Activated CD4-positive, alpha-beta T cell treated with anti-CD3 and anti-CD28 coated beads for 4 hours (primary cell): ENCODE results near the gene SLC29A1.

Experiments
- DNase-seq, 2 donors: peaks; one replicate each; pipeline ENCODE4 v3.0.0-alpha.2; 2020

Gene SLC29A1

GRCh38 chr6:44237813-44238433 is 14.5 kb downstream of the SLC29A1 start:
- DNase-seq = peak; percentile 77

- no peak for DNase-seq
These were observed 15.4 kb downstream of the SLC29A1 start for GRCh38 chr6:44238687-44239350.

DNA sequence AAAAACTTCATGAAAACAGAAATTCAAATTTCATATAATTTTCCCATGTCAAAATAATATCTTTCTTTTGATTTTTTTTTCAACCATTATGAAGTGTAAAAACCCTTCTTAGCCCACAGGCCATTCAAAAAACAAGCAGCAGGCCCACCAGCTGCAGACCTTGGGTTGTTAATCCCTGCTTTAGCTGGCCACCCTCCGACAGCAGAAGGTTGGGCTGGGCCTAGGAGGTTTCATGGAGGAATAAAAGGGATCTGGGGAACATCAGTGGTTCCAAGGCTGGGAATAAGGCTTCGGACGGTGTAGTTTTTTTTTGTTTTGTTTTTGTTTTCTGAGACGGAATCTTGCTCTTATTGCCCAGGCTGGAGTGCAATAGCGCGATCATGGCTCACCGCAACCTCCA is 19.9 kb downstream of the SLC29A1 start:
- no peak for DNase-seq

DNA sequence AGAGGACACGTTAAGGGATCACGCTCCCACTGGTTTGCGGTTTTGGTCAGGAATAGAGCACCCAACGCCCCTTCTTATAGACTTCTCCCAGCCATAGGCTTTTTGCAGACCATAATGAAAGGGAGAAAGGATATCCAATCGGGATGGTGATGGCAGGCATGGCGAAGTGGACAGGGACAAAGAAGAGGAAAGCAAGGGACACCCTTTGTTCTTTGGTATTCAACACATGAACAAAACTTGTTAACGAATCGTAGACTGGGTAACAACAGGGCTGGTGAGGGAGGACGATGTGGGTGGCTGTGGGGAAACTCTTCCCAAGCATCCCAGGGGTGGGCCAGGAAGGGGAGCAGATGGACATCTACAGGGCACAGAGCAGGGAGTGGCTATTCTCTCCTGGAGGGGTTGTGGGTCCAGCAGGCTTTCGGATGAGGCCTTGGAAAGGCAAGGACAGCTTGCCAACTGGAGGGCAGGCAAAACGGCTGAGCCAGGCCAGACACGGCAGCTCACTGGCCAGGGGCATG is 22.1 kb downstream of the SLC29A1 start:
- DNase-seq = no peak

DNA sequence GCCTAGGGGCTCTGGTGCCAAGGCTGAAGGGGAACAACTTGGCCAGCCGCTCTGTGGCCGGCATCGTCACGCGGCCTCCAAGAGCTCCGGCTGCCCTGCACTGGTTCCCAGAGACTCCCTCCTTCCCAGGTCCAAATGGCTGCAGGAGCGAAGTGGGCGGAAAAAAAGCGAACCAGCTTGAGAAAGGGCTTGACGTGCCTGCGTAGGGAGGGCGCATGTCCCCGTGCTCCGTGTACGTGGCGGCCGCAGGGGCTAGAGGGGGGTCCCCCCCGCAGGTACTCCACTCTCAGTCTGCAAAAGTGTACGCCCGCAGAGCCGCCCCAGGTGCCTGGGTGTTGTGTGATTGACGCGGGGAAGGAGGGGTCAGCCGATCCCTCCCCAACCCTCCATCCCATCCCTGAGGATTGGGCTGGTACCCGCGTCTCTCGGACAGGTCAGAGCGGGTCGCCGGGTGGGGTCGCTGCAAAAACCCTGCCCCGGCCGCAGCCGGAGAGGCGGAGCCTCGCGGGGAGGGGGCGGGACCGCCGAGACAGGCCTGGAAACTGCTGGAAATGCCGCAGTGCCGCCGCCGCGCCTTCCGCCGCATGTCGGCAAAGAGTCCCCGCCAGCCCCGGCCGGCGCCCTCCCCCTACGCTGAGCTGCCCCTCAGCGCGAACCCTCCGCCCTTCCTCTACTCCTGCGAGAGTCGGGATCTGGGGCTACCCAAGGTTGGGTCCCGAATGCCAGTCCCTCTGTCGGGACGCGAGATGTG is 22.7 kb downstream of the SLC29A1 start:
- peak; percentile 82 to 84 for DNase-seq

DNA sequence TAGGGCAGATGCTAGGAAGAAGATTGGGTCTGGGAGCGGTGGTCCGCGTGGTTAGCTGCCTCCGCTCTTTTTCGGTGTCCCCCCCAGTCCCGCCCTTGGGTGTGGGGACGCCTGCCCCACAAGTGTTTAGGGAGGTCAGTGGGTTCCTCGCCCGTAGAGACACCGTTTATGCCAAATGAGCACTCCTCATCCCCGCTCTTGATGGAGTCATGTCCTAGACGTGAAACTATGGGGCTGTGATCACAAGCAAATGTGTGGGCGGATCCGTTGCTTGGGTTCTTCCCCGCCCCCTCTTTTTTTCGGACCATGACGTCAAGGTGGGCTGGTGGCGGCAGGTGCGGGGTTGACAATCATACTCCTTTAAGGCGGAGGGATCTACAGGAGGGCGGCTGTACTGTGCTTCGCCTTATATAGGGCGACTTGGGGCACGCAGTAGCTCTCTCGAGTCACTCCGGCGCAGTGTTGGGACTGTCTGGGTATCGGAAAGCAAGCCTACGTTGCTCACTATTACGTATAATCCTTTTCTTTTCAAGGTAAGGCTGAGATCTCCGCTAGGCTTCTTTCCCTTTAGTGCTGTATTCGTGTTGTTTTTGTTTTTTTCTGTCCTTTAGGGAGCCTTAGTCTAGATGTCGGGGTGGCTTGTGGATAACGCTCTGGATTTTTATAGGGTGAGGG is 23.4 kb downstream of the SLC29A1 start, which contains the start of gene HSP90AB1:
Gene HSP90AB1, plus strand, starts transcription at position 439 of the 675 bp plus-strand sequence. CDS start 1,529 bp downstream, outside the sequence.
- DNase-seq = peak; percentile 98 to 99

GRCh38 chr6:44247338-44248302 is 24.2 kb downstream of the SLC29A1 start:
- DNase-seq = peak; percentile 90 to 93

DNA sequence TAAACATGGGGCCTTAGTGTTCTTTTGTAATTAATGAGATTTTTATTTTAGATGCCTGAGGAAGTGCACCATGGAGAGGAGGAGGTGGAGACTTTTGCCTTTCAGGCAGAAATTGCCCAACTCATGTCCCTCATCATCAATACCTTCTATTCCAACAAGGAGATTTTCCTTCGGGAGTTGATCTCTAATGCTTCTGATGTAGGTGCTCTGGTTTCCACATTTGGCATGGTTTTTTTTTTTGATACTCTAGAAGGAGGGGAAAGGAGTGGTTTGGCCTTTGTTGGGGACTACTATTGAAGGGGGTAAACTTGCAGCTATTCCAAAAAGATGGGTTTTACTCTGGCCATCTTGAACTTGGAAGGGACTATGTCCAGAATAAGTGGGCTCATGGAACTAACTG is 25.2 kb downstream of the SLC29A1 start:
- DNase-seq = no peak

GRCh38 chr6:44249082-44249748 is 25.8 kb downstream of the SLC29A1 start:
- no peak for DNase-seq

- no peak for DNase-seq
These were observed 26.8 kb downstream of the SLC29A1 start for GRCh38 chr6:44250067-44250717.

GRCh38 chr6:44250718-44251123 is 27.3 kb downstream of the SLC29A1 start:
- no peak for DNase-seq

- DNase-seq = no peak
These were observed 28.5 kb downstream of the SLC29A1 start for GRCh38 chr6:44251576-44252524.

GRCh38 chr6:44253307-44254101 is 30.1 kb downstream of the SLC29A1 start:
- DNase-seq = peak; percentile 57 to 62

DNA sequence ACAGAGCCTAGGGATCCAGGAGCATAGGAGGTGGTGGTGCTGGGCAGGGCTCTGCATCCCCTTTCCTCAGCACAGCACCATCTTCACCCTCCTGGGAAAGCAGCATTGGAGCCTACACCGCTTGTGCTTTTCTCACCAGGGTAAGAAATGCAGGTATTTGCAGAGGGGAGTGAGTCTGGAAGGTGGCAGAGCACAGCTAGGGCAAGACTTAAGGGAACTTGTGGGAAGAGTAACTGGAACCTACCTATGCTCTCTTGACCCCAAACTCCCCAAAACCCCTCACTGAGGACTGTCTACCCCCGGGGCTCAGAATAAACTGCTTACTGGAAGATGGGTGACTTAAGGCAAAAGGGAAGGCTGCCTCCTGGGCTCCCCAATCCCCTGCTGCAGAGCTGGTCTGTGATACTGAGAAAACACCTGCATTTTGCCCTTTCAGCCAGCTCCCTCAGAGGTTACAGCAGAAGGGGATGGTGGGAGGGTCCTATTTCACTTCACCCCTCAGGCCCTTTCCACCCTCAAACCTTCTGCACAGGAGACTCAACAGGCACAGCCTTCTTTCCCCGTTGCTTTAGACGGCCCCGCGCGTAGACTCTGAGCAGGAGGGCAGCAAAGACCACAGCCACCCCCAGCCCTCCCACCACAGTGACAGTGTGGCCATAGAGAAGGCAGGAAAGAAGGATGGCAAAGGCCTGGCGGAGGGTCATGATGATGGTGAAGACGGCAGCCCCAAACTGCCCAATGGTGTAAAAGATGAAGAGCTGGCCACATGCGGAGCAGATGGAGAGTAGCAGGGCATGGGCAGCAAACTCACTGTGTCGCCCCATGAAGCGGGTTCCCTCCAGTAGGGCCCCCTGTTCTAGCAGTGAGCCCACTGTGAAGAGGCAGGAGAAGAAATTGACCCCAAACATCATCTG is 31.1 kb downstream of the SLC29A1 start:
- peak in 1 of 2 donors; percentile 29 for DNase-seq

- peak in 1 of 2 donors; percentile 32 for DNase-seq
These were observed 31.9 kb downstream of the SLC29A1 start for GRCh38 chr6:44255105-44255808.

GRCh38 chr6:44255871-44256774 is 32.7 kb downstream of the SLC29A1 start:
- DNase-seq = no peak
